ENCODE results near the gene TUBE1.

- TF ChIP-seq POLR2A (IDR thresholded peaks at IDR 0.05): no peak
- no peak for TF ChIP-seq EP300 (IDR thresholded peaks at IDR 0.05)
Observed at GRCh38 chr6:112085286-112086065, 1.8 kb downstream of the TUBE1 start.
